Body of pancreas (tissue), 4 donors: ENCODE results near the gene MED17.

Experiments
- POLR2A ChIP-seq, 3 donors: fragments of 450-650 bp; IDR thresholded peaks; one replicate each; pipeline ENCODE4 v1.6.1; 2016; ENCODE audit warnings: antibody characterized with exemption in 3 of 3, mild to moderate bottlenecking in 2 of 3
- TF ChIP-seq, protein P1 (sequence below), 7 experiments: fragments of 450-650 bp in 4 of 7; fragments of 200-600 bp in 3 of 7; sonication (generic) in 3 of 7; IDR thresholded peaks; one replicate each; pipeline ENCODE4 v1.5.1; 2016 to 2019; ENCODE audit warnings: antibody characterized with exemption in 7 of 7

- TF ChIP-seq, protein P1, sequence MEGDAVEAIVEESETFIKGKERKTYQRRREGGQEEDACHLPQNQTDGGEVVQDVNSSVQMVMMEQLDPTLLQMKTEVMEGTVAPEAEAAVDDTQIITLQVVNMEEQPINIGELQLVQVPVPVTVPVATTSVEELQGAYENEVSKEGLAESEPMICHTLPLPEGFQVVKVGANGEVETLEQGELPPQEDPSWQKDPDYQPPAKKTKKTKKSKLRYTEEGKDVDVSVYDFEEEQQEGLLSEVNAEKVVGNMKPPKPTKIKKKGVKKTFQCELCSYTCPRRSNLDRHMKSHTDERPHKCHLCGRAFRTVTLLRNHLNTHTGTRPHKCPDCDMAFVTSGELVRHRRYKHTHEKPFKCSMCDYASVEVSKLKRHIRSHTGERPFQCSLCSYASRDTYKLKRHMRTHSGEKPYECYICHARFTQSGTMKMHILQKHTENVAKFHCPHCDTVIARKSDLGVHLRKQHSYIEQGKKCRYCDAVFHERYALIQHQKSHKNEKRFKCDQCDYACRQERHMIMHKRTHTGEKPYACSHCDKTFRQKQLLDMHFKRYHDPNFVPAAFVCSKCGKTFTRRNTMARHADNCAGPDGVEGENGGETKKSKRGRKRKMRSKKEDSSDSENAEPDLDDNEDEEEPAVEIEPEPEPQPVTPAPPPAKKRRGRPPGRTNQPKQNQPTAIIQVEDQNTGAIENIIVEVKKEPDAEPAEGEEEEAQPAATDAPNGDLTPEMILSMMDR (IDR thresholded peaks at IDR 0.05): no peak
- TF ChIP-seq POLR2A (IDR thresholded peaks at IDR 0.05): no peak
These were observed 866 bp downstream of the MED17 start for GRCh38 chr11:93784935-93785360.
